HL-60 (cell line): ENCODE data around the gene COMMD2.

Experiments used
- DNase-seq, 2 experiments: peaks; one replicate each; pipeline ENCODE4 v3.0.0-alpha.2; 2010 to 2020; ENCODE audit warnings: low read depth in 1 of 2, low spot score in 1 of 2
- H3K27ac ChIP-seq: fragments of 250-450 bp; sonication (Bioruptor Pico); replicated peaks from 2 replicates; pipeline ENCODE4 v1.5.1; 2020; ENCODE audit warnings: mild to moderate bottlenecking, moderate library complexity
- H3K27me3 ChIP-seq: fragments of 250-450 bp; sonication (Bioruptor Pico); 2 replicates; pipeline ENCODE4 v1.5.1; 2021; ENCODE audit warnings: mild to moderate bottlenecking, moderate library complexity; ENCODE audit not compliant: insufficient read depth, poor library complexity, severe bottlenecking
- H3K4me3 ChIP-seq: replicated peaks from 2 replicates; pipeline ENCODE4 v1.5.1; 2011; ENCODE audit warnings: mild to moderate bottlenecking, control low read depth, low read length; ENCODE audit not compliant: insufficient read depth
- CTCF ChIP-seq: IDR thresholded peaks from one replicate; pipeline ENCODE4 v1.5.1; 2011; ENCODE audit warnings: low read length, control low read depth, inconsistent platforms; ENCODE audit not compliant: insufficient read depth
- GABPA ChIP-seq: IDR thresholded peaks from 2 replicates; pipeline ENCODE4 v1.6.1; 2012; ENCODE audit warnings: low read depth
- POLR2AphosphoS5 ChIP-seq: IDR thresholded peaks from 2 replicates; pipeline ENCODE4 v1.6.1; 2012; ENCODE audit warnings: low read depth
- REST ChIP-seq: IDR thresholded peaks from 2 replicates; pipeline ENCODE4 v1.6.1; 2012; ENCODE audit warnings: low read depth; ENCODE audit not compliant: insufficient replicate concordance
- SPI1 ChIP-seq: IDR thresholded peaks from 2 replicates; pipeline ENCODE4 v1.6.1; 2012; ENCODE audit warnings: low read depth, mild to moderate bottlenecking, borderline replicate concordance

COMMD2 gene

GRCh38 chr3:149726716-149727407 lies 25.4 kb downstream of the COMMD2 start:
- no peak for TF ChIP-seq POLR2AphosphoS5
- no peak for TF ChIP-seq CTCF
- TF ChIP-seq GABPA, result no peak
- no peak for TF ChIP-seq REST
- TF ChIP-seq SPI1, result no peak
- no peak overlapping the region for H3K27ac ChIP-seq

GRCh38 chr3:149723781-149724180 lies 28.5 kb downstream of the COMMD2 start:
- TF ChIP-seq GABPA (no peak), CTCF (no peak), REST (no peak), SPI1 (no peak), POLR2AphosphoS5 (no peak)
- DNase-seq, result no peak
- Histone ChIP-seq H3K27ac (no peak overlapping the region), H3K27me3 (no peaks in the 10 kb centered on the region), H3K4me3 (no peak overlapping the region)

More at GRCh38 chr3:149726716-149727407, 25.4 kb downstream of the COMMD2 start:
- no peak for DNase-seq
- Histone ChIP-seq H3K4me3 (no peak overlapping the region), H3K27me3 (no peaks in the 10 kb centered on the region)

- no peak overlapping the region for H3K27ac ChIP-seq
- no peak for DNase-seq
- no peak overlapping the region for H3K4me3 ChIP-seq
- no peak for TF ChIP-seq REST
- no peak for TF ChIP-seq GABPA
- TF ChIP-seq CTCF, result no peak
- no peak for TF ChIP-seq SPI1
- TF ChIP-seq POLR2AphosphoS5, result no peak
- no peaks in the 10 kb centered on the region for H3K27me3 ChIP-seq
These were observed 31.4 kb downstream of the COMMD2 start for GRCh38 chr3:149720918-149721317.
